HAP-1 (cell line): Measurements from ENCODE around the gene LYSMD1.

ENCODE experiments used
- DNase-seq, 2 experiments: peaks; one replicate each; pipeline ENCODE4 v3.0.0-alpha.2; 2016 to 2020; ENCODE audit warnings: low spot score in 2 of 2
- H3K27me3 ChIP-seq: fragments of 250-450 bp; sonication (Bioruptor Pico); 2 replicates; pipeline ENCODE4 v1.5.1; 2020; ENCODE audit warnings: low read depth, mild to moderate bottlenecking, moderate library complexity
- H3K36me3 ChIP-seq: fragments of 250-450 bp; sonication (Bioruptor Pico); replicated peaks from 2 replicates; pipeline ENCODE4 v1.5.1; 2020; ENCODE audit warnings: mild to moderate bottlenecking
- H3K4me1 ChIP-seq: fragments of 250-450 bp; sonication (Bioruptor Pico); 2 replicates; pipeline ENCODE4 v1.5.1; 2020; ENCODE audit warnings: mild to moderate bottlenecking
- H3K4me3 ChIP-seq: fragments of 250-450 bp; sonication (Bioruptor Pico); 2 replicates; pipeline ENCODE4 v1.5.1; 2020; ENCODE audit warnings: mild to moderate bottlenecking, moderate library complexity
- H3K9me3 ChIP-seq: fragments of 250-450 bp; sonication (Bioruptor Pico); 2 replicates; pipeline ENCODE4 v1.5.1; 2020; ENCODE audit warnings: mild to moderate bottlenecking, moderate library complexity
- in situ Hi-C: fragments of 300-500 bp; cut with MboI; formaldehyde crosslinking; loops from 3 replicates; pipeline ENCODE4 v1.14.3; 2020; ENCODE audit warnings: low sequenced_read_pairs, inconsistent platforms, mixed read lengths

Gene LYSMD1

GRCh38 chr1:151142411-151143056 is 23.2 kb downstream of the LYSMD1 start:
- in situ Hi-C loops = no loop called here
- H3K9me3 ChIP-seq = no peaks in the 10 kb centered on the region
- H3K4me1 ChIP-seq = peaks cover 7% of the 10 kb centered on the region
- H3K27me3 ChIP-seq = no peaks in the 10 kb centered on the region
- no peak for DNase-seq
- no peaks in the 10 kb centered on the region for H3K36me3 ChIP-seq
- H3K4me3 ChIP-seq = no peak overlapping the region

GRCh38 chr1:151137789-151138188 is 27.9 kb downstream of the LYSMD1 start:
- Histone ChIP-seq H3K4me1 (no peaks in the 10 kb centered on the region), H3K27me3 (no peaks in the 10 kb centered on the region), H3K9me3 (no peaks in the 10 kb centered on the region), H3K4me3 (no peak overlapping the region), H3K36me3 (no peaks in the 10 kb centered on the region)
- in situ Hi-C loops = no loop called here
- DNase-seq = no peak

- Histone ChIP-seq H3K9me3 (no peaks in the 10 kb centered on the region), H3K4me1 (no peaks in the 10 kb centered on the region), H3K4me3 (no peak overlapping the region), H3K36me3 (no peaks in the 10 kb centered on the region), H3K27me3 (no peaks in the 10 kb centered on the region)
- in situ Hi-C loops = no loop called here
- DNase-seq = no peak
Measured at GRCh38 chr1:151135433-151136385, 30.0 kb downstream of the LYSMD1 start.

GRCh38 chr1:151134991-151135390 is 30.7 kb downstream of the LYSMD1 start:
- in situ Hi-C loops = no loop called here
- no peak overlapping the region for H3K4me3 ChIP-seq
- no peaks in the 10 kb centered on the region for H3K9me3 ChIP-seq
- no peaks in the 10 kb centered on the region for H3K4me1 ChIP-seq
- H3K27me3 ChIP-seq = no peaks in the 10 kb centered on the region
- no peaks in the 10 kb centered on the region for H3K36me3 ChIP-seq
- no peak for DNase-seq

GRCh38 chr1:151134396-151134795 is 31.3 kb downstream of the LYSMD1 start:
- Histone ChIP-seq H3K36me3 (no peaks in the 10 kb centered on the region), H3K4me1 (no peaks in the 10 kb centered on the region), H3K9me3 (no peaks in the 10 kb centered on the region), H3K27me3 (no peaks in the 10 kb centered on the region), H3K4me3 (no peak overlapping the region)
- no peak for DNase-seq
- in situ Hi-C loops = no loop called here

- DNase-seq = no peak
- H3K4me3 ChIP-seq = no peak overlapping the region
- H3K4me1 ChIP-seq = no peaks in the 10 kb centered on the region
- H3K9me3 ChIP-seq = no peaks in the 10 kb centered on the region
- no peaks in the 10 kb centered on the region for H3K27me3 ChIP-seq
- no peaks in the 10 kb centered on the region for H3K36me3 ChIP-seq
- in situ Hi-C loops = no loop called here
Measured at GRCh38 chr1:151133018-151133806, 32.5 kb downstream of the LYSMD1 start.

- in situ Hi-C loops = no loop called here
Measured at GRCh38 chr1:151132335-151133017, 33.2 kb downstream of the LYSMD1 start.

GRCh38 chr1:151131701-151132334 is 33.9 kb downstream of the LYSMD1 start:
- in situ Hi-C loops = no loop called here
- H3K4me3 ChIP-seq = no peak overlapping the region
- DNase-seq = no peak
- H3K27me3 ChIP-seq = no peaks in the 10 kb centered on the region
- H3K36me3 ChIP-seq = no peaks in the 10 kb centered on the region
- peaks cover 9% of the 10 kb centered on the region; the same call in 1 of the 2 replicates for H3K4me1 ChIP-seq
- H3K9me3 ChIP-seq = no peaks in the 10 kb centered on the region

More at GRCh38 chr1:151132335-151133017, 33.2 kb downstream of the LYSMD1 start:
- DNase-seq = no peak
- no peaks in the 10 kb centered on the region for H3K27me3 ChIP-seq
- no peaks in the 10 kb centered on the region for H3K9me3 ChIP-seq
- 0 out of 2 replicates have a peak, but pooled peaks cover 6% of the 10 kb centered on the region for H3K4me1 ChIP-seq
- no peak overlapping the region for H3K4me3 ChIP-seq
- no peaks in the 10 kb centered on the region for H3K36me3 ChIP-seq

- DNase-seq = no peak
- H3K36me3 ChIP-seq = no peaks in the 10 kb centered on the region
- no peak overlapping the region for H3K4me3 ChIP-seq
- in situ Hi-C loops = no loop called here
- H3K4me1 ChIP-seq = peaks cover 9% of the 10 kb centered on the region; the same call in 1 of the 2 replicates
- H3K27me3 ChIP-seq = no peaks in the 10 kb centered on the region
- no peaks in the 10 kb centered on the region for H3K9me3 ChIP-seq
Measured at GRCh38 chr1:151130987-151131586, 34.6 kb downstream of the LYSMD1 start.

GRCh38 chr1:151128800-151129199 is 36.9 kb downstream of the LYSMD1 start:
- H3K27me3 ChIP-seq = no peaks in the 10 kb centered on the region
- H3K9me3 ChIP-seq = no peaks in the 10 kb centered on the region
- in situ Hi-C loops = no loop called here
- H3K36me3 ChIP-seq = no peaks in the 10 kb centered on the region
- DNase-seq = no peak
- no peak overlapping the region for H3K4me3 ChIP-seq
- H3K4me1 ChIP-seq = peaks cover 9% of the 10 kb centered on the region; the same call in 1 of the 2 replicates

- H3K4me1 ChIP-seq = peaks cover 9% of the 10 kb centered on the region; the same call in 1 of the 2 replicates
- H3K27me3 ChIP-seq = no peaks in the 10 kb centered on the region
- no peaks in the 10 kb centered on the region for H3K9me3 ChIP-seq
- in situ Hi-C loops = no loop called here
- H3K36me3 ChIP-seq = no peaks in the 10 kb centered on the region
- no peak for DNase-seq
- no peak overlapping the region for H3K4me3 ChIP-seq
Measured at GRCh38 chr1:151124763-151125403, 40.8 kb downstream of the LYSMD1 start.

- no peaks in the 10 kb centered on the region for H3K27me3 ChIP-seq
- DNase-seq = no peak
- H3K4me1 ChIP-seq = no peaks in the 10 kb centered on the region
- H3K9me3 ChIP-seq = no peaks in the 10 kb centered on the region
- H3K36me3 ChIP-seq = no peaks in the 10 kb centered on the region
- H3K4me3 ChIP-seq = no peak overlapping the region
- in situ Hi-C loops = no loop called here
Measured at GRCh38 chr1:151113877-151114276, 51.8 kb downstream of the LYSMD1 start.
